Fibroblast of lung (primary cell): ENCODE results near the gene HOXB5. TPM values are rescaled to one million over a fixed set of nuclear protein-coding genes. Genes with fewer than 3 reads are reported as not detected.

Experiments used
- DNase-seq, 2 donors: peaks; one replicate each; pipeline versions ENCODE4 v3.0.0 to v3.0.0-alpha.2; 2010; ENCODE audit warnings: low read depth in 2 of 2
- H2AFZ ChIP-seq: 2 replicates; pipeline ENCODE4 v1.5.1; 2012; ENCODE audit warnings: low read length, control low read depth, inconsistent platforms
- H3K27ac ChIP-seq: 2 replicates; pipeline ENCODE4 v1.5.1; 2011; ENCODE audit warnings: low read length, control low read depth; ENCODE audit not compliant: insufficient read depth
- H3K27me3 ChIP-seq: 2 replicates; pipeline ENCODE4 v1.5.1; 2011; ENCODE audit warnings: mild to moderate bottlenecking, low read length; ENCODE audit not compliant: control insufficient read depth, insufficient read depth
- H3K36me3 ChIP-seq: 2 replicates; pipeline ENCODE4 v1.5.1; 2011; ENCODE audit warnings: low read length; ENCODE audit not compliant: control insufficient read depth, insufficient read depth
- H3K4me1 ChIP-seq: 2 replicates; pipeline ENCODE4 v1.5.1; 2011; ENCODE audit warnings: low read length; ENCODE audit not compliant: control insufficient read depth, insufficient read depth; ENCODE audit errors: extremely low read depth
- H3K4me2 ChIP-seq: 2 replicates; pipeline ENCODE4 v1.5.1; 2011; ENCODE audit warnings: low read length, control low read depth; ENCODE audit not compliant: insufficient read depth; ENCODE audit errors: extremely low read depth
- H3K4me3 ChIP-seq, 4 experiments: fragments of 200-600 bp in 1 of 4; sonication (generic) in 1 of 4; replicated peaks in 1 of 4; 2 replicates each; pipeline ENCODE4 v1.5.1; 2011 to 2016; ENCODE audit warnings: low read length in 4 of 4, low read depth in 3 of 4, mild to moderate bottlenecking in 3 of 4, control low read depth in 2 of 4, inconsistent platforms in 1 of 4, mixed read lengths in 1 of 4; ENCODE audit not compliant: insufficient read depth in 1 of 4; ENCODE audit errors: control extremely low read depth in 1 of 4
- H3K79me2 ChIP-seq: 2 replicates; pipeline ENCODE4 v1.5.1; 2012; ENCODE audit warnings: mild to moderate bottlenecking, low read length, inconsistent platforms; ENCODE audit not compliant: control insufficient read depth, insufficient read depth
- H3K9ac ChIP-seq: 2 replicates; pipeline ENCODE4 v1.5.1; 2011; ENCODE audit warnings: mild to moderate bottlenecking, low read length, control low read depth; ENCODE audit not compliant: insufficient read depth
- H3K9me3 ChIP-seq: 2 replicates; pipeline ENCODE4 v1.5.1; 2012; ENCODE audit warnings: low read depth, low read length; ENCODE audit not compliant: control insufficient read depth, insufficient read depth
- H4K20me1 ChIP-seq: 2 replicates; pipeline ENCODE4 v1.5.1; 2011; ENCODE audit warnings: low read length; ENCODE audit not compliant: control insufficient read depth, insufficient read depth; ENCODE audit errors: extremely low read depth
- CTCF ChIP-seq, 2 donors: IDR thresholded peaks in 1 of 2; conservative IDR thresholded peaks in 1 of 2; 1 replicate in 1 of 2; 2 replicates in 1 of 2; pipeline ENCODE4 v1.5.1; 2011 to 2012; ENCODE audit warnings: low read length in 2 of 2, control low read depth in 1 of 2, inconsistent platforms in 1 of 2, low read depth in 1 of 2, mild to moderate bottlenecking in 1 of 2
- EZH2 ChIP-seq: IDR thresholded peaks from 2 replicates; pipeline ENCODE4 v1.5.1; 2012; ENCODE audit warnings: low read length, control low read depth, mild to moderate bottlenecking; ENCODE audit errors: missing control alignments
- polyA plus RNA-seq, 2 donors: library from polyadenylated mRNA; depleted of rRNA in 1 of 2; stranded (reverse) in 1 of 2; unstranded in 1 of 2; fragments of >200 nt; gene quantifications; 2 replicates each; pipeline ENCODE4 v1.2.1, GENCODE V29; 2011 to 2012; ENCODE audit warnings: missing spikeins in 1 of 2
- total RNA-seq: library from RNA; depleted of rRNA; stranded (reverse); fragments of >200 nt; gene quantifications from 2 replicates; pipeline ENCODE4 v1.2.1, GENCODE V29; 2014

Gene HOXB5
- total and polyA plus RNA-seq, 2 donors (not counting 1 experiment from before 2014, with no cell fraction given), result 2.1 to 9.4 TPM

- no peak for TF ChIP-seq EZH2
- no peak for TF ChIP-seq CTCF (conservative IDR thresholded peaks at IDR 0.05 in 1 of 2, IDR thresholded peaks at IDR 0.05 in 1 of 2; ENCODE audit: low read depth in 1 of 2, low read length in 2 of 2)
- peak overlapping the region; percentile 86 for H3K4me2 ChIP-seq
- H3K79me2 ChIP-seq, result peaks cover 99% of the 10 kb centered on the region
- H3K9me3 ChIP-seq, result no peaks in the 10 kb centered on the region
- peak overlapping the region; percentile 98 for H3K27ac ChIP-seq
- H3K36me3 ChIP-seq, result peaks cover 3% of the 10 kb centered on the region
- H2AFZ ChIP-seq, result no peak overlapping the region
- peak overlapping the region; percentile 25 to 98 (median 60) for H3K4me3 ChIP-seq
- no peaks in the 10 kb centered on the region for H4K20me1 ChIP-seq
- no peak for DNase-seq
- no peak overlapping the region for H3K9ac ChIP-seq
- no peaks in the 10 kb centered on the region for H3K27me3 ChIP-seq
- peaks cover 14% of the 10 kb centered on the region for H3K4me1 ChIP-seq
These were observed 19.0 kb downstream of the HOXB5 start for GRCh38 chr17:48574505-48575065.

- Histone ChIP-seq H3K4me2 (peak overlapping the region; percentile 86), H2AFZ (no peak overlapping the region), H4K20me1 (no peaks in the 10 kb centered on the region), H3K9ac (peak overlapping the region; percentile 68), H3K4me1 (peaks cover 22% of the 10 kb centered on the region), H3K4me3 (peak overlapping the region; percentile 44 to 98 (median 64)), H3K9me3 (no peaks in the 10 kb centered on the region), H3K27me3 (no peaks in the 10 kb centered on the region), H3K36me3 (peaks cover 6% of the 10 kb centered on the region), H3K79me2 (peaks cover 100% of the 10 kb centered on the region), H3K27ac (peak overlapping the region; percentile 98)
- DNase-seq, result no peak
- TF ChIP-seq CTCF (conservative IDR thresholded peaks at IDR 0.05 in 1 of 2, IDR thresholded peaks at IDR 0.05 in 1 of 2; ENCODE audit: low read depth in 1 of 2, low read length in 2 of 2) (no peak), EZH2 (no peak)
These were observed 21.7 kb downstream of the HOXB5 start for GRCh38 chr17:48571826-48572417.

- Histone ChIP-seq H3K4me3 (peak overlapping the region; percentile 44 to 98 (median 64)), H3K36me3 (peaks cover 8% of the 10 kb centered on the region), H3K27me3 (no peaks in the 10 kb centered on the region), H2AFZ (no peak overlapping the region), H3K4me2 (peak overlapping the region; percentile 86), H3K79me2 (peaks cover 100% of the 10 kb centered on the region), H3K9ac (peak overlapping the region; percentile 68), H3K9me3 (no peaks in the 10 kb centered on the region), H3K27ac (peak overlapping the region; percentile 98), H4K20me1 (no peaks in the 10 kb centered on the region), H3K4me1 (peaks cover 29% of the 10 kb centered on the region)
- DNase-seq, result peak; percentile 48 to 83
- no peak for TF ChIP-seq CTCF (conservative IDR thresholded peaks at IDR 0.05 in 1 of 2, IDR thresholded peaks at IDR 0.05 in 1 of 2; ENCODE audit: low read depth in 1 of 2, low read length in 2 of 2)
- TF ChIP-seq EZH2, result no peak
These were observed 22.4 kb downstream of the HOXB5 start for GRCh38 chr17:48571024-48571818.
